GM12801 (cell line): ENCODE results near the gene TMEM121B.

Source experiments
- TF ChIP-seq, protein P1 (sequence below): IDR thresholded peaks from one replicate; pipeline ENCODE4 v1.5.1; 2011; ENCODE audit warnings: control low read depth; ENCODE audit not compliant: insufficient read length; ENCODE audit errors: extremely low read depth

The TMEM121B gene

DNA sequence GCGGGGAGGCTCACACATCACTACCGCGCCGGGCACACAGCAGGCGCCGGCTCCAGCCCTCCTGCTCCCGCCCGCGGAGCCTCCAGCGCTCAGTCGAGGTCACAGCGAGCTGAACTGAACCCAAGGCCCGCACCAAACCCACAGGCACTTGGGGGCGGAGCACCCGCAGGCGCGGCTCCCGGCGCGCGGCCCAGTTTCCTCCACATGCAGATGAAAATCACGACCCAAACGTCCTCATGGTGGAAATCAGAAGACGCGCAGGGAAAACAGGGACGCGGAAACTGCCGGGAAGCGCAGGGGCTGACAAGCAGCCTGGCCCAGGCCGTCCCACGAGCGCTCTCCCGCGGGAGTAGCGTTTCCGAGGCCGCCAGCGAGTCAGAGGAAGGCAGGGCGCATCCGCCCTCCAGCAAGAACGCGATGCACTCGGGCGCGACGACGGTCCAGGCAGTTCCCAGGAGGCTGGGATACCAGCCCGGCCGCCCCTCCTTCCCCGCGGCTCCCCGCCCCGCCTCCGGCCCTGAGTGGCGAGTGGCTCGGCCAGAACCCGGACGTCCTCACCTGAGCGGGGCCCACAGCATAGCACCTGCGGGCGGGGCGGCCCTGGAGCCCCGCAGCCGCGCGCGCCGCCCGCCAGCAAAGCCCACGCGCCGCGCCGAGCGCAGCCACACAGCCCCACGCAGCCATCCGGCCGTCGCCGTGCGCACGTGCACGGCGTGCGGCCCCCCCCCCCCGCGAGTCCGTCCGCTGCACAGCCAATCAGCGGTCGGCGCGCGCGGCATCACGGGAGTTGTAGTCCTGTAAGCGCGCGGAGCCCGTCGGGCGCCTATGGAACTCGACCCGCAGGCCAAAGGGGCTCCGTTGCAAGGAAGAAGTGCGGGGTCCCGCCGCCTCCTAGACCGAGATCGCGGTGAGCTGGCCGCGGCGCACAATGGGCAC lies 37.7 kb upstream of the TMEM121B start, which contains the start of gene HDHD5:
Gene HDHD5, minus strand, starts transcription at position 710 of the 936 bp plus-strand sequence. Its CDS starts 26 bp downstream, at position 684.
- TF ChIP-seq, protein P1, sequence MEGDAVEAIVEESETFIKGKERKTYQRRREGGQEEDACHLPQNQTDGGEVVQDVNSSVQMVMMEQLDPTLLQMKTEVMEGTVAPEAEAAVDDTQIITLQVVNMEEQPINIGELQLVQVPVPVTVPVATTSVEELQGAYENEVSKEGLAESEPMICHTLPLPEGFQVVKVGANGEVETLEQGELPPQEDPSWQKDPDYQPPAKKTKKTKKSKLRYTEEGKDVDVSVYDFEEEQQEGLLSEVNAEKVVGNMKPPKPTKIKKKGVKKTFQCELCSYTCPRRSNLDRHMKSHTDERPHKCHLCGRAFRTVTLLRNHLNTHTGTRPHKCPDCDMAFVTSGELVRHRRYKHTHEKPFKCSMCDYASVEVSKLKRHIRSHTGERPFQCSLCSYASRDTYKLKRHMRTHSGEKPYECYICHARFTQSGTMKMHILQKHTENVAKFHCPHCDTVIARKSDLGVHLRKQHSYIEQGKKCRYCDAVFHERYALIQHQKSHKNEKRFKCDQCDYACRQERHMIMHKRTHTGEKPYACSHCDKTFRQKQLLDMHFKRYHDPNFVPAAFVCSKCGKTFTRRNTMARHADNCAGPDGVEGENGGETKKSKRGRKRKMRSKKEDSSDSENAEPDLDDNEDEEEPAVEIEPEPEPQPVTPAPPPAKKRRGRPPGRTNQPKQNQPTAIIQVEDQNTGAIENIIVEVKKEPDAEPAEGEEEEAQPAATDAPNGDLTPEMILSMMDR, result no peak

DNA sequence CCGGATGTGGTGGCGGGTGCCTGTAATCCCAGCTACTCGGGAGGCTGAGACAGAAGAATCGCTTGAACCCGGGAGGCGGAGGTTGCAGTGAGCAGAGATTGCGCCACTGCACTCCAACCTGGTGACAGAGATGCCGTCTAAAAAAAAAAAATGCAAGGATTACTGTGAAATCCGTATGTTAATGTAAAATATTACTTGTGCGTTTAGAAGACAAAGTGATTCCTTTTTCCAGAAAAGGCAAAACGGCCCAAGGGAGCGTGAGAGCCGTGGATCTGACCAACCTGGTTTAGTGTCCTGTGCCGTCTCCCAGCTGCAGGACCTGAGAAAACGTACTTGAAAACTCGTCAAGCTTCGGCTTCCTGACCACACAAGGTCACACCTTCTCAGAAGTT lies 37.0 kb upstream of the TMEM121B start:
- TF ChIP-seq, protein P1, result no peak

DNA sequence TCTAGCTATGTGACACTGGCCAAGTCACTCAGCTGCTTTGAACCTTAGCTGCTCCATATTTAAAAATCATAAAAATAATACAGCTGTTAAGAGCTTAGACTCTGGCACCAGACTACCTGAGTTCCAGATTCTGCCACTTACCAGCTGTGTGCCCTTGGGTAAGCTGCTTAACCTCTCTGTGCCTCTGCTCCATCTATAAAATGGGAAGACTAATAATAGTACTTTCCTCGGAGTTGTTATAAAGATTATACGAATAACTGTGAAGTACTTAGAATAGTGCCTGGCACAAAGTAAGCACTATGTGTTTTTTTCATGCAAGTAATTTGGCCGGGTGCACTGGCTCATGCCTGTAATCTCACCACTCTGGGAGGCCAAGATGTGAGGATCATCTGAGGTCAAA lies 36.6 kb upstream of the TMEM121B start:
- TF ChIP-seq, protein P1, result no peak

DNA sequence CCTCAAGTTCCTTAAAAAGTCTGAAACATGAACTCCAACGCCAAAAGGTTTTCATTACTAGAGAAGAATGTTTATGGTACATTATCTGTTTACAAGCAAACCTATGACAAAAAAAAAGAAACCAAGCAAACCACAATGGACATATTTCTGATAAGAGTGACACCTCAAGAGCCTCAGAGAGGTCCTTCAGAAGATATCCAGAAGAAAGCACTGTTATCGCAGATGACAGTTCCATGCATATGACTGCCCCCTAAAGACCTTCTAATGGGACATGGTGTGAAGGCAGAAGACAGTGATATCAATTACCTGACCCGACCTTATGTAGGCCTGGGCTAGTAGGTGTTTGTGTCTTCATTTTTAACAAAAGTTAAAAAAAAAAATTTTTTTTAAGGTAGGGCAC lies 34.8 kb upstream of the TMEM121B start:
- TF ChIP-seq, protein P1, result no peak

DNA sequence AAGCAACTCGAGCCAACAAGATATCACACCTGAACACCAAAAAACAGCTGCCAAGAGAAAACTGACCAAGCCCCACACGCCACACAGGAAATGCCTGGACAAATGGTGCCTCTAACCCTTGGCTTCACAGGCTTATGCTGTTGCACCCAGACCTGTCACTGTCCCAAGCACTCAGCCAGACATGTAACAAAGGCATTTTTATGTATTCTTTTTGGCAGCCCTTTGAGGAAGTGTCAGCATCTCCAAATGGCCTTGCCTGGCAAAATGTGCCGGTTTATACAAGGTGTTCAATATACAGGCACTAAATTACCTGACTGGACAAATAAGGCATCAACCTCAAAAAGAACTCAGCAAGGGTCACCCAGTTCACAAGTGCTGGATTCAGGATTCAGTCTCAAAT lies 31.8 kb upstream of the TMEM121B start:
- TF ChIP-seq, protein P1, result no peak

DNA sequence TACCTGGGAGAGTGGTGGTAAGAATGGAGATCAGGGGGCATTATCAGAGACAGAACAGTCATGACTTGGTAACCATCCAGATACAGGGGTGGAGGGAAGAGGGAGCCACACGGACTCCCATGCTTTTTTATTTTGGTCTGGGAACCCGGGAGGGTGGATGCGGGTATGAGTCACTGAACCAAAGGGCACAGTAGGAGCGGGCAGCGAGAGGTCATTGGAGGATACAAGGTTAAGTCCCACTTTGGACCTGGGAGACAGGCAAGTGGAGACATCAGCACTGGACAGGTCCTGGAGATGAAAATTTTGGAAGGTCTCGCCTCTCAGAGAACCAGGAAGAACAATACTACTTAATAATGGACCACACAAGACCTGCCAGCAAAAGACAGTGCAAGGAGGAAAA lies 31.2 kb upstream of the TMEM121B start:
- TF ChIP-seq, protein P1, result no peak

DNA sequence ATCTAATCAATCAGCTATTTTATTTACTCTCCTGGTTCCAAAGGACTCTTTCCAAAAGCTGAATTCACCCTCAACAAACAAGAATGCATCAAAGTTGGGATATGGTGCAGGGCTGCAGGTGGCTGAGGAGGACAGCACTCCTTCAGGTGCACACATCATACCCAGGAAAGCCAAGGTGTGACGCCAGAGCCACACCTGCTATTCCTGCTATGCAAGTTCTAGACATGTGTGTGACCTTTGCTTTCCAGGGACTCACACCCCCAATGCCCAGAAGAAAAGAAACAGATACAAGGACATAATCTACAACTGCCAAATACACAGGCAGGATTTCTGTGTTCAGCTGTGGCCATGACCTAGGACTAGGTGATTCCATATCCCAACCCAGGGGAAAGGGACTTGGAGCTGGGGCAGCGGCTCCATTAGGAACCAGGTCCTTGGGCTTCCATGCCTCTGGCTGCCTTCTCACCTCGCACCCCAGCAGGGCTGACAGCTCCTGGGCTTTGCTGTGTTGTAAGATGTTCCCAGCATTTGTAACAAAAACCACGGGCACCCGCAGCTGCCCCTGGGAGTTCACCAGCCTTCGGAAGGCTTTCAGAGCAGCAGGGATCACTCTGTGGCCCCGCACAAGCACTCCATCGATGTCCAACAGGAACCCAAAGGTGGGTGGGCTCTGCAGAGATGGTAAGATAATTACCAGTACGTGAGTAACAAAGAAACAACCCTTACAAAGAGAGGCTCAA lies 28.1 kb upstream of the TMEM121B start:
- TF ChIP-seq, protein P1, result no peak
